HFFc6 (cell line): ENCODE measurements around the gene ELF2. TPM values are rescaled to one million over a fixed set of nuclear protein-coding genes. Genes with fewer than 3 reads are reported as not detected.
"Not testable (repeated sequence)": the region's sequence is repeated elsewhere in the genome, so short reads cannot be mapped to it uniquely, and the experiment has no call there.

ENCODE experiments used
- DNase-seq: peaks from one replicate; pipeline ENCODE4 v3.0.0-alpha.2; 2018
- H3K27ac Mint-ChIP-seq: 2 replicates; pipeline ENCODE4 v1.8.0; 2020; ENCODE audit warnings: mild to moderate bottlenecking, mixed read lengths
- H3K27me3 Mint-ChIP-seq: 2 replicates; pipeline ENCODE4 v1.8.0; 2021; ENCODE audit warnings: mild to moderate bottlenecking, moderate library complexity, mixed read lengths; ENCODE audit not compliant: insufficient read depth
- H3K36me3 Mint-ChIP-seq: 2 replicates; pipeline ENCODE4 v1.8.0; 2021; ENCODE audit warnings: low read depth, mixed read lengths
- H3K4me1 Mint-ChIP-seq: 2 replicates; pipeline ENCODE4 v1.8.0; 2020; ENCODE audit warnings: low read depth, mixed read lengths
- H3K4me3 Mint-ChIP-seq: 2 replicates; pipeline ENCODE4 v1.8.0; 2020; ENCODE audit warnings: mild to moderate bottlenecking, moderate library complexity, mixed read lengths
- H3K9me3 Mint-ChIP-seq: 2 replicates; pipeline ENCODE4 v1.8.0; 2020; ENCODE audit warnings: mild to moderate bottlenecking, mixed read lengths
- total RNA-seq, 6 experiments: library from RNA; stranded (reverse); fragmentation: NEBNext Ultra II Directional; extraction: Animal tissue kit (Norgen Biotek cat#: 25700); gene quantifications; 2 replicates in 1 of 6; 3 replicates in 5 of 6; pipeline ENCODE4 v1.2.3, GENCODE V29; 2021
- TF ChIP-seq, protein P1 (sequence below): fragments of 200-600 bp; sonication (generic); IDR thresholded peaks from 2 replicates; pipeline ENCODE4 v1.5.0; 2021; ENCODE audit warnings: antibody characterized with exemption, mild to moderate bottlenecking

ELF2 gene
- total RNA-seq, 6 experiments from 2014 or later = 17.6 to 23.3 (median 21.1) TPM

DNA sequence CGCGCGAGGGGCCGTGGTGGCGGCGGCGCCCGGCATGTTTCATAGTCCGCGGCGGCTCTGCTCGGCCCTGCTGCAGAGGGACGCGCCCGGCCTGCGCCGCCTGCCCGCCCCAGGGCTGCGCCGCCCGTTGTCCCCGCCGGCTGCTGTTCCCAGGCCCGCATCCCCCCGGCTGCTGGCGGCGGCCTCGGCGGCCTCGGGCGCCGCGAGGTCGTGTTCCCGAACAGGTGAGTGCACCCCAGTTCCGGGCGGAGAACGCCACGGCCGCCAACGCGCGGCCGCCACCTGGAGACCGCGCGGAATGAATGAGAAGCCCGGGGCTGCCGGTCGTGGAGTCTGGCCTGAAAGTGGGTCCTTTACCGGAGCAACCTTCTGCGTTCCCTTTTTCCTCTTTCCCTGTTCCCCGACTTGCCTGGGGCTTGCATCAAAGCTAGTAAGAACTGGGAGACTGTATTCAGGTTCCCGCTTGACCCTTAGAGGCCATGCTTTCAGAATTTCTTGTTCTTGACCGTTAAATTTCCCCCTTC, 161.0 kb downstream of the ELF2 start:
- peak; percentile 10 for DNase-seq
- Mint-ChIP-seq H3K9me3 (peaks cover 4% of the 10 kb centered on the region; the same call in 1 of the 2 replicates), H3K27ac (peak overlapping the region; percentile 98), H3K27me3 (peaks cover 5% of the 10 kb centered on the region), H3K36me3 (peaks cover 22% of the 10 kb centered on the region), H3K4me1 (peaks cover 49% of the 10 kb centered on the region), H3K4me3 (peak overlapping the region; percentile 96)
- TF ChIP-seq, protein P1, sequence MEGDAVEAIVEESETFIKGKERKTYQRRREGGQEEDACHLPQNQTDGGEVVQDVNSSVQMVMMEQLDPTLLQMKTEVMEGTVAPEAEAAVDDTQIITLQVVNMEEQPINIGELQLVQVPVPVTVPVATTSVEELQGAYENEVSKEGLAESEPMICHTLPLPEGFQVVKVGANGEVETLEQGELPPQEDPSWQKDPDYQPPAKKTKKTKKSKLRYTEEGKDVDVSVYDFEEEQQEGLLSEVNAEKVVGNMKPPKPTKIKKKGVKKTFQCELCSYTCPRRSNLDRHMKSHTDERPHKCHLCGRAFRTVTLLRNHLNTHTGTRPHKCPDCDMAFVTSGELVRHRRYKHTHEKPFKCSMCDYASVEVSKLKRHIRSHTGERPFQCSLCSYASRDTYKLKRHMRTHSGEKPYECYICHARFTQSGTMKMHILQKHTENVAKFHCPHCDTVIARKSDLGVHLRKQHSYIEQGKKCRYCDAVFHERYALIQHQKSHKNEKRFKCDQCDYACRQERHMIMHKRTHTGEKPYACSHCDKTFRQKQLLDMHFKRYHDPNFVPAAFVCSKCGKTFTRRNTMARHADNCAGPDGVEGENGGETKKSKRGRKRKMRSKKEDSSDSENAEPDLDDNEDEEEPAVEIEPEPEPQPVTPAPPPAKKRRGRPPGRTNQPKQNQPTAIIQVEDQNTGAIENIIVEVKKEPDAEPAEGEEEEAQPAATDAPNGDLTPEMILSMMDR = no peak

DNA sequence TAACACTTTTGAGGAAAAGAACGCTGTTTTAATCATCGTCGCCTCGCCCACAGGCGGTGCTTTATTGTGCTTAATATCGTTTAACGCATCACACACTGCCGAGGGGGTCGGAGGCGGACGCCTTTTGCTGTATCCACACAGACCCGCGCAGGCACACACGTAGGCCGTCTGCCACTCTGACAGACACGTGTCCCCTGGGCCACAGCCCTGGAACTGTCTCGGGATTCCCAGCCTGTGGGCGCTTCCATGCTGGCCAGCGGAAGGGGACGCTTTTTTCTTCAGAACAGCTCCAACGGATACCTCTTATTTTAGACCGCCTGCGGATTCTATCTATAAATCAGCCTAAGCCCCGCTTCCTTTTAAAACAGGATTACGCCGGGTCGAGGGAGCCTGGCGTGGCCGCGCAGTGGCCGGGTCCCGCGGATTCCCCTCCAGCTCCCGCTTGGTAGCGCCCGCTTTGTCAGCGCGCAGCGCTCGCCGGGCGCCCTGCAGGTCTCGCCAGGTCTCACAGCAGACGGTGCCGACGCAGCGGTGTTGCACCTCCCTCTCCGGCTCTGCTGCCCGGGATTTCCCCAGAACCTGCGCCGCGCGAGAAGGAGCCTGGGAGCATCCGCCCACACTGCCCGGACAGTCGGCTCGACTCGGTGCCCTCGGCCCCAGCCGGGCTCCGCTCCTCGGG, 161.6 kb downstream of the ELF2 start, which contains the start of gene NOCT:
NOCT (plus strand) TSS at position 513 of the 679 bp plus-strand sequence. CDS start 201 bp downstream, outside the sequence.
- Mint-ChIP-seq H3K4me1 (peaks cover 46% of the 10 kb centered on the region), H3K9me3 (peaks cover 4% of the 10 kb centered on the region; the same call in 1 of the 2 replicates), H3K36me3 (peaks cover 21% of the 10 kb centered on the region), H3K4me3 (peak within 1 kb of the TSS; percentile 96), H3K27me3 (peaks cover 5% of the 10 kb centered on the region), H3K27ac (peak within 1 kb of the TSS; percentile 98)
- peak; percentile 94 for DNase-seq
- TF ChIP-seq, protein P1 = no peak; the same call in 1 of the 2 replicates

DNA sequence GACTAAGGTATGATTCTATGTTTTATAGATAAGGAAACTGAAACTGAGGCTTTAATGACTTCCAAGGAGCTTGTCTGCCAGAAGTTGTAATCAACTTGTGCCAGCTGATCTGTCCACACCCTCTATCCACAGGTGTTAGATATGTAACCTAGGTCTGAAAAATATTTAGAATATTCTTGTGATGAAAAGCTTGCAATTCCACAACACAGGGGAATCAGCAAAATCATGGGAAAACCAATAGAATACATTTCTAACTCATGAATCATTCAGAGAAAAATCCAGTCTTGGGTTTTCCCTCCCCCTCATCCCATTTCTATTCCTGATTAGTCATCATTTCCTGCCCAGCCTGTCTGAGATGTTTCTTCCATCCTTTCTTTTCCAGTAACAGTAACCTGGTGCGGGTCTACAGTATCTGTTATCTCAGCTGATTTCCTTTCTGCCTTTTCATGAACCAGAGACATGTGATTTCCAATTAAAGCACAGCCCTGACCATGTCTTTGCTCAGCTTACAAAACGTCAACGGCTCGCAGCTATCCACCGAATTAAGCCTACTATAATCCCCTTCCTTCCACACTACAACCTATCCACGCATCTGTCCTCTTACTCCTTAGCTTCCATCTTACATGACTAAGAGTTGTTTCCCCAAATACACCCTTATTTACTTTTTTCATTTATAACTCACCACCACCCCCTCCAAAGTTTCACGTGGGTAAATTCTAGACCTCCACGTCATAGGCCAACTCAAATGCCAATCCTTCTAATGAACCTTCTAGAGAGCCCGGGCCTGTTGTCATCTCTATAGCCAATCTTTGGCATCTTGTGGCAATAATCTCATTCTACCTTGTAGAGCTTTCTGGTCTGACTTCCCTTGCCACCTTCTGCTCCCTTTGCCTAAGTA, 162.4 kb downstream of the ELF2 start:
- Mint-ChIP-seq H3K4me1 (peaks cover 38% of the 10 kb centered on the region), H3K9me3 (peaks cover 4% of the 10 kb centered on the region; the same call in 1 of the 2 replicates), H3K4me3 (peak overlapping the region; percentile 83), H3K27me3 (peaks cover 5% of the 10 kb centered on the region), H3K27ac (peak overlapping the region; percentile 98), H3K36me3 (peaks cover 16% of the 10 kb centered on the region)
- DNase-seq = peak; percentile 88
- TF ChIP-seq, protein P1 = no peak

DNA sequence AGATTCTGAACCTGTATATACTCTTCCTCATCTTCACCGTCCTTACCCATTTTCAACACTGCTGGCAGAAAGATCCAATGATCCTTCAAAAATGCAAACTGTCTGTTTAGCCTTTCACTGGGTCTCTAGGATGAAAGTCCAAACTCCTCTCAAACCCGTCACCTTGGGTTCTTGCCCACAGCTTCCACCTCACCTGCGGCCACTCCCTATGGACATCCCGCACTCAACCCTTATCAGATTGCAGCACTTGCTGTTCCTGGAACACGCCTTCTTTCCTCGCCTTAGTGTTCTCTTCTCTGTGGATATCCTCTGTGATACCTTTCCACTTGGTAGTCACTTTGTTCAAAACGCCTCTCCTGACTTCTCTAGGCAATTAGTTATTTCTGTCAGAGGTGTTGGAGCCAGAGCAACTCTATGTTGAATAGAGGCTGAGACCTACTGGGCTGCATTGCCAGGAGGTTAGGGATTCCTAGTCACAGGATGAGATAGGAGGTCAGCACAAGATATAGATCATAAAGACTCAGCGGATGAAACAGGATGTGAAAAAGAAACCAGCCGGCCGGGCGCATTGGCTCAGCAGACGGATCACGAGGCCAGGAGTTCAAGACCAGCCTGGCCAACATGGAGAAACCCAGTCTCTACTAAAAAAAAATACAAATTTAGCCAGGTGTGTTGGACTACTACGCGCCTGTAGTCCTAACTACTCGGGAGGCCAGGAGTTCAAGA, 165.6 kb downstream of the ELF2 start:
- Mint-ChIP-seq H3K36me3 (peaks cover 4% of the 10 kb centered on the region), H3K27me3 (peaks cover 5% of the 10 kb centered on the region), H3K27ac (no peak overlapping the region), H3K9me3 (peaks cover 11% of the 10 kb centered on the region), H3K4me1 (peaks cover 20% of the 10 kb centered on the region), H3K4me3 (no peak overlapping the region)
- DNase-seq = no peak
- TF ChIP-seq, protein P1 = no peak

GRCh38 chr4:139009702-139010101, 167.3 kb downstream of the ELF2 start:
- Mint-ChIP-seq H3K27me3 (peaks cover 1% of the 10 kb centered on the region; the same call in 1 of the 2 replicates), H3K27ac (no peak overlapping the region), H3K4me3 (no peak overlapping the region), H3K4me1 (peaks cover 13% of the 10 kb centered on the region), H3K9me3 (peaks cover 7% of the 10 kb centered on the region), H3K36me3 (no peaks in the 10 kb centered on the region)
- TF ChIP-seq, protein P1 = no peak
- no peak for DNase-seq

GRCh38 chr4:139008278-139008677, 168.7 kb downstream of the ELF2 start:
- H3K4me1 Mint-ChIP-seq, H3K9me3 Mint-ChIP-seq, H3K27ac Mint-ChIP-seq: not testable (repeated sequence)

More at GRCh38 chr4:139008278-139008677, 168.7 kb downstream of the ELF2 start:
- H3K4me3 Mint-ChIP-seq, H3K36me3 Mint-ChIP-seq, DNase-seq, H3K27me3 Mint-ChIP-seq: not testable (repeated sequence)
